GM21619 (cell line): Measurements from ENCODE around the gene KCTD2.

Source experiments
- ATAC-seq: cut with Tn5 transposase; IDR thresholded peaks from one replicate; pipeline ENCODE4 v1.9.1; 2021; ENCODE audit not compliant: unreplicated experiment

Gene KCTD2

DNA sequence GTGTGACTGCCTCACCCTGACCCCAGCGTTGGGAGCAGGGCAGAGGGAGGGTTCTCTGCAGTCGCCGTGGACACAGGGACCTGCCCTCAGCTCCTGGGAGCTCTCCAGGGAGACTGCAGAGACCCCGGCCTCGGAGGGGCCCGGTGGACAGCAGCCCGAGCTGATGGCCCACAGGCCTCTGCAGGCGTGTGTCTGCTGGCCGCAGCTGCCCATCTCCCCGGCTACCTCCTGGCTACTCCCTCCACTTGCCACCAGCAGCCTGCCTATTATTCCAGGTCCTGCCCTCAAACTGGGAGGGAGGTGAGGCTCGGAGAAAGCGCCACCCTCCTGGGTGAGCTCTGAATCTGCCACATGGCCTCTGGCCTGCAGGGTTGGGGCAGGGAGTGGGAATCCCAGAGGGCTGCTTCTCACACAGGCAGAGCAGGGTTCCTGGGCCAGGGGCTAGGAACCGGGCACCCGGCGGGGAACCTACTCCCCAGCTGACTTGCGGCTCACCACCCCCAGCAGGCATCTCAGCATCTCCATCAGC lies 47.9 kb downstream of the KCTD2 start:
- no peak for ATAC-seq

DNA sequence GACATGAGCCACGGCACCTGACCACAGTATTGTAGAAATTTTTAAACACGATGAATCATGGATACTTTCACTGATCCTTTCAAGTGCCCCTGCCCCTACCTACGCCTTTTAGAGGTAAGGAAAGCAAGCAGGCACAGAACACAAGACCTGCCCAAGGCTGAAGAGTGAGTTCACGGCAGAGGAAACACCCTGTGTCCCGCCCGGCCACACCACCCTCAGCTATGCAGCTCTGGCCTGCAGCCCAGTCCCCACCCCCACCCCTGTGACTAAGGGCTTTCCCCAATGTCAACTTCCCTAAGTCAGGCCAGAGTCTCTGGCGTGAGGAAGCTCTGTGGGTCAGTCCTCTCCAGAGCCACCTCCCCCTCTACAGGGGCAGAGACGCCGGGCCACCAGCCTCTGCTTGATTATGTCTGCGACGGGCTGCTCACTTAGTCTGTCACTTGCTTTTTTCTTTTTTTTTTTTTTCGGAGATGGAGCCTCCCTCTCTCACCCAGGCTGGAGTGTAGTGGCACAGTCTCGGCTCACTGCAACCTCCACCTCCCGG lies 49.1 kb downstream of the KCTD2 start:
- no peak for ATAC-seq

GRCh38 chr17:75097865-75098264 lies 50.8 kb downstream of the KCTD2 start:
- no peak for ATAC-seq

DNA sequence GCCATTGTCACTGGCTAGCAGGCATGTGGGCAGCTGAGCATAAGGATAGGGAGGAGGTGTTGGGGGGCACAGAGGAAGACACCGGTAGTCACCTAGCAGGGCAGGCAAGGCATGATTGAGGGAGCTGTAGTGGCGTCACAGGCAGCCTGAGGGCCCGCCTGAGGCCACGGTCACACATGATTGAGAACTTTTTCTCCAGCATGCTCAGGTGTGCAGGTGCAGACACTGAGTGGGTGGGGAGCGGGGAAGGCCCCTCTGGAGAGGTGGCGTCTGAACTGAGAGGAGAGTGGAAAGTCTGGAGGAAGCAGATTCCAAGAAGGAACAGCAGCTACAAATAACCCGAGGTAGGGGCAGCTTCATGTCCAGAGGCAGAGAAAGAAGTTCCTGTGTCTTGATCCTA lies 51.8 kb downstream of the KCTD2 start:
- no peak for ATAC-seq

GRCh38 chr17:75099881-75100595 lies 53.0 kb downstream of the KCTD2 start:
- no peak for ATAC-seq

DNA sequence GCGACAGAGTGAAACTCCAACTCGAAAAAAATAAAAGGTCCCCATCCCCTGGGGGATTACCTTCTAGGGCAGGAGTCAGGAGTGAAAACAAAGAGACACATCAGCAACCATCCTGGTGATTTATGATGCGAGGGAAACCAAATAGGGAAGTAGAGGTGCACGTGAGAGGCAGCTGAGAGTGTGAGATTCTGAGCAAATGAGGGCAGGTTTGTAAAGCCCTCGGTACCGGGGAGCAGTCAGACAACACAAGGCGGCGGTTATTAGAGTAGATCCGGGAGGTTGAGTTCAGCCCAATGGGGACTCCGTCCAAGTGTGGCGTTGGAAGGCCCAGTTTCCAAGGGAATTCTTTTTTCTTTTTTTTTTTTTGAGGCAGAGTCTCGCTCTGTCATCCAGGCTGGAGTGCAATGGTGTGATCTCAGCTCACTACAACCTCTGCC lies 55.4 kb downstream of the KCTD2 start:
- peak; percentile 52 for ATAC-seq

DNA sequence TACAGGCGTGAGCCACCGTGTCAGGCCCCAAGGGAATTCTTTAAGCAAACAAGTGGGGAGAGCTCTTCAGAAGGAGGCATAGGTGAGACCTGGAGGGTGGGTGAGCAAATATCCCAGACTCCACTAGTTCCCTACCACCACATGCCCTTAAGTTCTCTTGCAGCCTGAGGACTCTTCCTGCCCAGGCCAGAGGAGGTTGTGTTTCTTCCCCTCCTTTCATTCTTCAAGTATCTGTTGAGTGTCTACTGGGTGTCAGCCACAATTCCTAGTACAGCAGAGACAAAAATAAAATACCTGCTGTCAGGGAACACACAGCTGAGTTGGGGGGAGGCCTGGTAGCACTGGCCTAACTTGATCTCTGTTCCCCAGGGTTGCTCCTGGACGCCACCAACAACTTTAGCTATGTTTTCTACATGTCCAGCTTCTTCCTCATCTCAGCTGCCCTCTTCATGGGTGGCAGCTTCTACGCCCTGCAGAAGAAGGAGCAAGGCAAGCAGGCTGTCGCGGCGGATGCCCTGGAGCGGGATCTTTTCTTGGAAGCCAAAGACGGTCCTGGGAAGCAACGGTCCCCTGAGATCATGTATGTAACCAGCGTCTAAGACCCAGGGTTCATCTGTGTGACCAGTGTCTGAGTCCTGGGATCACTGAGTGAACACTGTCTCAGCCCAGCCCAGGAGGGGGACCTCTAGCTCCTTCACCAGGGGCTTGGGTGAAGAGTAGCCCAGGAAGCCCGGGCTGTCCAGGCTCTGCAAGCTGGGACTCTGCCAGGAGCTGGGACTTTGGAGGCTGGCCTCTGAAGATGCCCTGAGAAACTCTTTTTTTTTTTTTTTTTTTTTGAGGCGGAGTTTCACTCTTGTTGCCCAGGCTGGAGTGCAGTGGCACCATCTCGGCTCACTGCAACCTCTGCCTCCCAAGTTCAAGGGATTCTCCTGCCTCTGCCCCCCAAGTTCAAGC lies 56.9 kb downstream of the KCTD2 start:
- ATAC-seq: no peak

GRCh38 chr17:75105126-75106080 lies 58.4 kb downstream of the KCTD2 start:
- no peak for ATAC-seq

DNA sequence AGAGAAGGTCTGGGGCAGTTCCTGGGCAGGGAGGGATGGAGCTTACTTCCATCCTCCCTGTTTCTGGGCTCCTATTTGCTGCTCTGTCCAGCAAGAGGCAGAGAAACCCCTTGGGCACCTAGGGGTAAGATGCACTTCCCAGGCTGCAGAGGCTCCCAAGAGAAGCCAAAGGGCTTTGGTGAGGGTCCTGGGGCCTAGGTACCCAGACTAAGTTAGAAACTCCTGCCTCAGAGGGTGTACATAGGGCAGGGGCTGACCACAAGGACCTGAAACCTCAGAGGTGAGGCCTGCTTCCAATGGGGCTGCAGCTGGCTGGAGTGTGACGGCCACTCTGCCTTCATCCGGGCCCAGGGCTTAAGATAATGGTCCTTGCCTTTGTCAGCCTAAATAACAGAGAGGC lies 61.2 kb downstream of the KCTD2 start:
- ATAC-seq: no peak

DNA sequence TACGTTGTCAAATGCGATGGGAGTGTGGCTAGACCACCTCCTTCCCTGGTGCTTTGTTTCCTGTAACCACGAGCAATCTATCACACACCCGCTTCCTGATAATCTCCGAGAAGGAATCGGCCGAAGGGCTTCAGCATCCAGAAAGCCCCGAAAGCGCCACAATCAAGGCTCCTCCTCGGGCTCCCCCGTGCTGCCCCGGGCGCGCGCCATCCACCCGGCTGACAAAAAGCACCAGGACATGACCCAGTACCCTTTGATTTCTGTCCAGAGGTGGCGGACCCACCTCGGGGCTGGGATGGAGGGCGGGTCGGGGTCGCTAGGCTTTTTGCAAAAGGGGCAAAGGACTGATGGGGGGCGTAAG lies 62.0 kb downstream of the KCTD2 start:
- ATAC-seq: no peak

DNA sequence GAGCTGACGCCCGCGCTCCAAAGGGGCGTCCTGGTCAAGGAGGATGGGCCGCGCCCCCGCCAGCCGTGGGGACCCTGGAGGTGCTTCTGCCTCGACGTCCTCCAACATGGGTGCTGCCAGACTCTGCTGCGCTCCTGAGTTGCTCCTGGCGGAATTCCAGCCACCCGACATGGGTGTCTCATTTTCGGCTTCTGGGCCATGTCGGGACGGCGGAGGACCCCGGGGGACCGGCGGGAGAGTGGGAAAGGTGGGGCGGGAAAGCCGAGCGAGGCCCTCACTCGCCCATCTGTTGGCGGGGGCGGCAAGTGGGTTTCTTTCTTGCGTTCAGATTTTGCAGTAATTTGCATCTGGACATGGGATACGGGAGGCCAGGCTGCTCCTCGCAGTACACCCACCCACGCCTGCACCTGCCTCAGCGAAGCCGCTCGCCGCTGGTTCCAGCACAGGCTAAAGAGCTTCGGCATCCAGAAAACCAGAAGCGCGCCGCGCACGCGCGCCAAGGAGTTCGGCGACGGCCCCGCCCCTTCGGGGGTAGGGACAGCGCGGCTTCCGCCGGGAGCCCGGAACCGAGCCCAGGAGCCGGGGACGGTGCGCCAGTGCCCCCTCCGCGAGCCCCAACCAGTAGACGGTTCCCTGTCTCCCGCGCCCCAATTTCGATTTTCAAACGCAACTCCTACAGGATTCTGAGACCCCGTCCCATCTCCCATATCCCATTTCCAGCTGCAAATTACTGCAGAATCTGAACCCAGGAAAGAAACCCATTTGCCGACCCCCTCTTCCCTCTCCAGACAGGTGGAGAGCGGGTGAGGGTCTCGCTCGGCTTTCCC lies 62.6 kb downstream of the KCTD2 start, which contains the start of gene ARMC7:
Gene ARMC7, plus strand, starts transcription at position 563 of the 827 bp plus-strand sequence. CDS start 320 bp downstream, outside the sequence.
- peak; percentile 58 for ATAC-seq

DNA sequence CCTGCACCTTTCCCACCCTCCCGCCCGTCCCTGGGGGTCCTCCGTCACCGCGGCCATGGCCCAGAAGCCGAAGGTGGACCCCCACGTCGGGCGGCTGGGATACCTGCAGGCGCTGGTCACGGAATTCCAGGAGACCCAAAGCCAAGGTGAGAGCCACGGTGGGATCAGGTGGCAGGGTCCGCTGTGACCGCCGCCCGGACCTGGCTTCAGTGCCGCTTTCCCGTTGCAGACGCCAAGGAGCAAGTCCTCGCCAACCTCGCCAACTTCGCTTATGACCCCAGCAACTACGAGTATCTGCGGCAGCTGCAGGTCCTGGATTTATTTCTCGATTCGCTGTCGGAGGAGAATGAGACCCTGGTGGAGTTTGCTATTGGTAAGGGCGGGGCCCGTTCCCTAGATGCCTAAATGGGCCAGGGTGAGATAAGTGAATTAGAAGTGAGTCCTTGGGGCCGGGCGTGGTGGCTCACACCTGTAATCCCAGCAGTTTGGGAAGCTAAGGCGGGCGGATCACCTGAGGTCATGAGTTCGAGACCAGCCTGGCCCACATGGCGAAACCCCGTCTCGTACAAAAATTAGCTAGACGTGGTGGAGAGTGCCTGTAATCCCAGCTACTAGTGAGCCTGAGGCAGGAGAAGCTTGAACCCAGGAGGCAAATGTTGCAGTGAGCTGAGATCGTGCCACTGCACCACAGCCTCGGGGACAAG lies 63.4 kb downstream of the KCTD2 start:
- no peak for ATAC-seq

DNA sequence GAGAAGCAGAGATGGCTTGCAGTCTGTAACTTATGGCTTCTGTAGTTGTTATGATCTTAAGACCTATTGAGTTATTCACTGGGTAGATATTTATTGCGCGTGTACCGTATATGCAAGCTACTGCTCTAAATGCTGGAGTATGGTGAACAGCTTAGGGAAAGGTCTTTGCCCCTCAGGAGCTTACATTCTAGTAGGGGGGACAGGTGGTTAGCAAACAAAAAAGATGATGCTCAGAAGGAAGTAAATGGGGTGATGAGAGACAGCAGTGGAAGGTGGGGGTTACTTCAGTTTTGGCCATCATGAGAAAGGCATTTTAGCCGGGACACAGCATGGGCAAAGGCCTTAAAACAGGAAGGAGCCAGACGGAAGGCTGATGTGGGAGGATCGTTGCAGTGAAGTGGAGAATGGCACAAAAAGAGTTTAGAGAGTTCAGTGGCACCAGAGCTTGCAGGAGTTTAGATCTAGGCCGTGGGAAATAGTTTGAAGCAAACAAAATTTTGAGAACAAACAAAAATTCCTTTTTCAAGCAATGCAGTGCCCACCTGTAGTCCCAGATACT lies 64.8 kb downstream of the KCTD2 start:
- no peak for ATAC-seq

- peak; percentile 41 for ATAC-seq
Measured at GRCh38 chr17:75113798-75114551, 67.0 kb downstream of the KCTD2 start.

GRCh38 chr17:75114552-75115314 lies 67.7 kb downstream of the KCTD2 start:
- no peak for ATAC-seq
